HCT116 (cell line): ENCODE measurements around the gene TPGS1.
A peak's percentile ranks its signal among the peaks of the same experiment; 100 is the strongest.

Source experiments
- YY1 ChIP-seq: IDR thresholded peaks from 2 replicates; pipeline ENCODE4 v1.6.1; 2011; ENCODE audit warnings: low read length, low read depth, moderate library complexity, mild to moderate bottlenecking; ENCODE audit not compliant: insufficient replicate concordance; ENCODE audit errors: extremely low read depth
- ZFX ChIP-seq: fragments of 450-650 bp; IDR thresholded peaks from 2 replicates; pipeline ENCODE4 v1.6.1; 2017
- TF ChIP-seq, protein P1 (sequence below), 3 experiments: fragments of 200-600 bp in 1 of 3; sonication (generic) in 1 of 3; IDR thresholded peaks in 2 of 3; conservative IDR thresholded peaks in 1 of 3; 2 replicates each; pipeline ENCODE4 v1.5.1; 2012 to 2017; ENCODE audit warnings: low read depth in 2 of 3, low read length in 2 of 3, antibody characterized with exemption in 1 of 3, borderline replicate concordance in 1 of 3, control low read depth in 1 of 3, mild to moderate bottlenecking in 1 of 3, mixed read lengths in 1 of 3, mixed run types in 1 of 3, moderate library complexity in 1 of 3; ENCODE audit not compliant: insufficient read depth in 1 of 3
- TF ChIP-seq, protein P2 (sequence below): IDR thresholded peaks from 2 replicates; pipeline ENCODE4 v1.6.1; 2012

DNA sequence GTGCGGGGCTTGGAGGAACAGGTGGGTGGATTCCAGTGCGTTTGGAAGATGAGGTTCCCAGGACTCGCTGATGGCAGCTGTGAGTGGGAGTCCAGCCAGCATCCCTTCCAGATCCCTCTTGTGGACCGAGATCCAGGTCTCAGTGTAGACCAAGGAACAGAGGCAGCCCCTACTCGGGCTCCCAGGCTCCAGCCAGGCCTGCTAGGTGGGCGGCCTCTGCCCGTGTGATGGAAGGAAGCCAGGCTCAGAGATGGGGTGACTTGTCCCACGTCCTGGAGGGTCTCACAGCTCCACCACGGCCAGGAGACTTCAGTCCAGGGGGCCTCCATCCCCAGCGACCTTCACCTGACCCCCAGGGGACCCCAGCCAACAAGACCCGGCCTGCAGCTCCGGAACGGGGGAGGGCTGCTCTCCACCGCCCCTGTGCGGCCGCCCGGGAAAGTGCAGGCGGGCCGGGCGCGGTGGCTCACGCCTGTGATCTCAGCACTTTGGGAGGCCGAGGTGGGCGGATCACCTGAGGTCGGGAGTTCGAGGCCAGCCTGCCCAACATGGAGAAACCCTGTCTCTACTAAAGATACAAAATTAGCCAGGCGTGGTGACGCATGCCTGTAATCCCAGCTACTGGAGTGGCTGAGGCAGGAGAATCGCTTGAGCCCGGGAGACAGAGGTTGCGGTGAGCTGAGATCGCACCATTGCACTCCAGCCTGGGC, 11.7 kb upstream of the TPGS1 start:
- TF ChIP-seq, protein P1, sequence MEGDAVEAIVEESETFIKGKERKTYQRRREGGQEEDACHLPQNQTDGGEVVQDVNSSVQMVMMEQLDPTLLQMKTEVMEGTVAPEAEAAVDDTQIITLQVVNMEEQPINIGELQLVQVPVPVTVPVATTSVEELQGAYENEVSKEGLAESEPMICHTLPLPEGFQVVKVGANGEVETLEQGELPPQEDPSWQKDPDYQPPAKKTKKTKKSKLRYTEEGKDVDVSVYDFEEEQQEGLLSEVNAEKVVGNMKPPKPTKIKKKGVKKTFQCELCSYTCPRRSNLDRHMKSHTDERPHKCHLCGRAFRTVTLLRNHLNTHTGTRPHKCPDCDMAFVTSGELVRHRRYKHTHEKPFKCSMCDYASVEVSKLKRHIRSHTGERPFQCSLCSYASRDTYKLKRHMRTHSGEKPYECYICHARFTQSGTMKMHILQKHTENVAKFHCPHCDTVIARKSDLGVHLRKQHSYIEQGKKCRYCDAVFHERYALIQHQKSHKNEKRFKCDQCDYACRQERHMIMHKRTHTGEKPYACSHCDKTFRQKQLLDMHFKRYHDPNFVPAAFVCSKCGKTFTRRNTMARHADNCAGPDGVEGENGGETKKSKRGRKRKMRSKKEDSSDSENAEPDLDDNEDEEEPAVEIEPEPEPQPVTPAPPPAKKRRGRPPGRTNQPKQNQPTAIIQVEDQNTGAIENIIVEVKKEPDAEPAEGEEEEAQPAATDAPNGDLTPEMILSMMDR (IDR thresholded peaks at IDR 0.05 in 2 of 3, conservative IDR thresholded peaks at IDR 0.05 in 1 of 3; ENCODE audit: borderline replicate concordance in 1 of 3, insufficient read depth in 1 of 3, low read depth in 2 of 3, low read length in 2 of 3), result peak; percentile 59 to 92 (median 79); a peak in 5 of 6 replicates
- TF ChIP-seq, protein P2, sequence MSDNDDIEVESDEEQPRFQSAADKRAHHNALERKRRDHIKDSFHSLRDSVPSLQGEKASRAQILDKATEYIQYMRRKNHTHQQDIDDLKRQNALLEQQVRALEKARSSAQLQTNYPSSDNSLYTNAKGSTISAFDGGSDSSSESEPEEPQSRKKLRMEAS, result no peak
- TF ChIP-seq ZFX (peak; percentile 31; the same call in 1 of the 2 replicates), YY1 (no peak)
